RWPE2 (cell line): Measurements from ENCODE around the gene HECW1.

ENCODE experiments used
- ATAC-seq: fragments of 200-7000 bp; cut with Tn5 transposase; 3 replicates; pipeline ENCODE4 v1.9.1; 2021; ENCODE audit warnings: low read depth
- DNase-seq: peaks from one replicate; pipeline ENCODE4 v3.0.0-alpha.2; 2020; ENCODE audit warnings: low spot score
- H3K27ac ChIP-seq: fragments of 450-650 bp; 2 replicates; pipeline ENCODE4 v1.5.1; 2017; ENCODE audit warnings: mild to moderate bottlenecking; ENCODE audit not compliant: poor library complexity, severe bottlenecking
- H3K27me3 ChIP-seq: fragments of 250-450 bp; sonication (Bioruptor Pico); 2 replicates; pipeline ENCODE4 v1.5.1; 2021; ENCODE audit warnings: mild to moderate bottlenecking, moderate library complexity; ENCODE audit not compliant: insufficient read depth, poor library complexity, severe bottlenecking
- H3K36me3 ChIP-seq: fragments of 250-450 bp; sonication (Bioruptor Pico); 2 replicates; pipeline ENCODE4 v1.5.1; 2020; ENCODE audit warnings: low read depth, mild to moderate bottlenecking, moderate library complexity
- H3K4me1 ChIP-seq: fragments of 250-450 bp; sonication (Bioruptor Pico); 2 replicates; pipeline ENCODE4 v1.5.1; 2021; ENCODE audit warnings: mild to moderate bottlenecking, moderate library complexity; ENCODE audit not compliant: insufficient read depth, poor library complexity, severe bottlenecking
- H3K4me3 ChIP-seq: fragments of 250-450 bp; sonication (Bioruptor Pico); 2 replicates; pipeline ENCODE4 v1.5.1; 2021; ENCODE audit warnings: mild to moderate bottlenecking, moderate library complexity; ENCODE audit not compliant: severe bottlenecking
- H3K9me3 ChIP-seq: fragments of 250-450 bp; sonication (Bioruptor Pico); 2 replicates; pipeline ENCODE4 v1.5.1; 2021; ENCODE audit warnings: mild to moderate bottlenecking, moderate library complexity; ENCODE audit not compliant: severe bottlenecking
- CTCF ChIP-seq: fragments of 450-650 bp; IDR thresholded peaks from one replicate; pipeline ENCODE4 v1.5.1; 2017; ENCODE audit warnings: mild to moderate bottlenecking, moderate library complexity; ENCODE audit not compliant: poor library complexity, severe bottlenecking

Gene HECW1

GRCh38 chr7:43531700-43532099, 419.3 kb downstream of the HECW1 start:
- TF ChIP-seq CTCF: no peak
- ATAC-seq (no peak), DNase-seq (no peak)
- Histone ChIP-seq H3K4me3 (no peak overlapping the region), H3K36me3 (no peaks in the 10 kb centered on the region), H3K9me3 (no peaks in the 10 kb centered on the region), H3K27me3 (no peaks in the 10 kb centered on the region), H3K4me1 (peaks cover 16% of the 10 kb centered on the region), H3K27ac (no peak overlapping the region)

- no peak overlapping the region for H3K27ac ChIP-seq
- no peak overlapping the region for H3K4me3 ChIP-seq
- H3K27me3 ChIP-seq: no peaks in the 10 kb centered on the region
- H3K4me1 ChIP-seq: peaks cover 16% of the 10 kb centered on the region
- no peak for TF ChIP-seq CTCF
- ATAC-seq (no peak), DNase-seq (no peak)
- H3K9me3 ChIP-seq: no peaks in the 10 kb centered on the region
- no peaks in the 10 kb centered on the region for H3K36me3 ChIP-seq
These were observed 421.5 kb downstream of the HECW1 start for GRCh38 chr7:43533801-43534479.

- Histone ChIP-seq H3K4me1 (peaks cover 16% of the 10 kb centered on the region), H3K4me3 (no peak overlapping the region), H3K9me3 (no peaks in the 10 kb centered on the region), H3K36me3 (no peaks in the 10 kb centered on the region), H3K27ac (peak overlapping the region; percentile 46), H3K27me3 (no peaks in the 10 kb centered on the region)
- TF ChIP-seq CTCF: no peak
- no peak for ATAC-seq
- DNase-seq: no peak
These were observed 422.6 kb downstream of the HECW1 start for GRCh38 chr7:43535031-43535451.

- Histone ChIP-seq H3K4me3 (no peak overlapping the region), H3K27me3 (no peaks in the 10 kb centered on the region), H3K9me3 (no peaks in the 10 kb centered on the region), H3K4me1 (peaks cover 16% of the 10 kb centered on the region), H3K27ac (peak overlapping the region; percentile 46), H3K36me3 (no peaks in the 10 kb centered on the region)
- no peak for TF ChIP-seq CTCF
- ATAC-seq (peak; percentile 93), DNase-seq (no peak)
These were observed 423.6 kb downstream of the HECW1 start for GRCh38 chr7:43535810-43536585.

- no peak overlapping the region for H3K4me3 ChIP-seq
- peaks cover 16% of the 10 kb centered on the region for H3K4me1 ChIP-seq
- no peaks in the 10 kb centered on the region for H3K36me3 ChIP-seq
- H3K27me3 ChIP-seq: no peaks in the 10 kb centered on the region
- peak overlapping the region; percentile 46 for H3K27ac ChIP-seq
- TF ChIP-seq CTCF: no peak
- DNase-seq (no peak), ATAC-seq (no peak)
- no peaks in the 10 kb centered on the region for H3K9me3 ChIP-seq
These were observed 424.3 kb downstream of the HECW1 start for GRCh38 chr7:43536773-43537172.
